GM18867 (cell line): Measurements from ENCODE around the gene FKBP2.

Experiments
- ATAC-seq: cut with Tn5 transposase; IDR thresholded peaks from one replicate; pipeline ENCODE4 v1.9.1; 2021; ENCODE audit warnings: mild to moderate bottlenecking, moderate library complexity; ENCODE audit not compliant: unreplicated experiment

FKBP2 gene

GRCh38 chr11:64218628-64219353, 22.1 kb upstream of the FKBP2 start:
- no peak for ATAC-seq

- no peak for ATAC-seq
Observed at GRCh38 chr11:64219354-64219684, 21.6 kb upstream of the FKBP2 start.

GRCh38 chr11:64219755-64220154, 21.1 kb upstream of the FKBP2 start:
- ATAC-seq, result no peak

- no peak for ATAC-seq
Observed at GRCh38 chr11:64220271-64220670, 20.6 kb upstream of the FKBP2 start.

- no peak for ATAC-seq
Observed at GRCh38 chr11:64220798-64221197, 20.1 kb upstream of the FKBP2 start.

GRCh38 chr11:64222651-64223000, 18.3 kb upstream of the FKBP2 start:
- no peak for ATAC-seq

GRCh38 chr11:64223001-64223651, 17.8 kb upstream of the FKBP2 start:
- ATAC-seq, result no peak

- ATAC-seq, result no peak
Observed at GRCh38 chr11:64224151-64224890, 16.6 kb upstream of the FKBP2 start.

- no peak for ATAC-seq
Observed at GRCh38 chr11:64224891-64225607, 15.8 kb upstream of the FKBP2 start.

GRCh38 chr11:64225608-64226506, 15.0 kb upstream of the FKBP2 start, which contains the start of the genes NUDT22 and TRPT1:
Gene NUDT22 (plus strand): TSS chr11:64226274. CDS start chr11:64226653, 379 bp downstream.
Gene TRPT1 (minus strand): TSS chr11:64226186. CDS start chr11:64225860, 326 bp downstream.
- ATAC-seq, result peak; percentile 41

GRCh38 chr11:64226507-64227051, 14.3 kb upstream of the FKBP2 start:
- ATAC-seq, result peak; percentile 34

GRCh38 chr11:64227405-64227956, 13.4 kb upstream of the FKBP2 start:
- no peak for ATAC-seq

GRCh38 chr11:64229090-64229743, 11.7 kb upstream of the FKBP2 start:
- ATAC-seq, result no peak

- no peak for ATAC-seq
Observed at GRCh38 chr11:64229744-64230170, 11.1 kb upstream of the FKBP2 start.

- ATAC-seq, result peak; percentile 43
Observed at GRCh38 chr11:64230171-64230984, 10.5 kb upstream of the FKBP2 start, which contains the start of gene DNAJC4. Gene DNAJC4 (plus strand): TSS chr11:64230548. CDS start chr11:64230855, 307 bp downstream.

- no peak for ATAC-seq
Observed at GRCh38 chr11:64230985-64231365, 9.9 kb upstream of the FKBP2 start.

GRCh38 chr11:64231546-64231945, 9.3 kb upstream of the FKBP2 start:
- ATAC-seq, result no peak
